ENCODE data around the gene AK5. TPM values are rescaled to one million over a fixed set of nuclear protein-coding genes. Genes with fewer than 3 reads are reported as not detected.

The AK5 gene
- total and polyA plus RNA-seq, 10 donors = 0.33 to 16.3 (median 1.2) TPM

GRCh38 chr1:77375990-77376389 lies 94.2 kb downstream of the AK5 start:
- Histone ChIP-seq H3K9me3 (no peaks in the 10 kb centered on the region), H3K36me3 (no peaks in the 10 kb centered on the region), H3K27ac (no peak overlapping the region), H3K4me3 (no peak overlapping the region), H3K4me1 (no peaks in the 10 kb centered on the region), H3K27me3 (replicated peaks in 1 of 7) (no peaks in the 10 kb centered on the region)
- no peak for DNase-seq
- intact Hi-C loops (cut with DNase I; ENCODE audit: low total_unique reads) = no loop called here
- no peak for TF ChIP-seq CTCF (IDR thresholded peaks at IDR 0.05 in 8 of 11, conservative IDR thresholded peaks at IDR 0.05 in 3 of 11)
- no peak for TF ChIP-seq POLR2A (IDR thresholded peaks at IDR 0.05)
- no peak for TF ChIP-seq POLR2AphosphoS5 (IDR thresholded peaks at IDR 0.05)
- WGBS, 5 donors = 64 to 77% (median 66%) methylated on average over 4 of the region's 4 CpGs

GRCh38 chr1:77378723-77379535 lies 97.1 kb downstream of the AK5 start:
- Histone ChIP-seq H3K27ac (no peak overlapping the region), H3K4me3 (no peak overlapping the region), H3K27me3 (replicated peaks in 1 of 7) (no peaks in the 10 kb centered on the region), H3K4me1 (no peaks in the 10 kb centered on the region), H3K9me3 (no peaks in the 10 kb centered on the region), H3K36me3 (no peaks in the 10 kb centered on the region)
- TF ChIP-seq CTCF (IDR thresholded peaks at IDR 0.05 in 8 of 11, conservative IDR thresholded peaks at IDR 0.05 in 3 of 11) (no peak), POLR2A (IDR thresholded peaks at IDR 0.05) (no peak), POLR2AphosphoS5 (IDR thresholded peaks at IDR 0.05) (no peak)
- 20 to 29% (median 21%) methylated on average over 6 of the region's 6 CpGs for WGBS, 5 donors
- intact Hi-C loops (cut with DNase I; ENCODE audit: low total_unique reads) = no loop called here
- DNase-seq = no peak

- Histone ChIP-seq H3K27ac (no peak overlapping the region), H3K4me1 (no peaks in the 10 kb centered on the region), H3K36me3 (no peaks in the 10 kb centered on the region), H3K27me3 (replicated peaks in 1 of 7) (no peaks in the 10 kb centered on the region), H3K4me3 (no peak overlapping the region), H3K9me3 (no peaks in the 10 kb centered on the region)
- TF ChIP-seq POLR2AphosphoS5 (IDR thresholded peaks at IDR 0.05) (no peak), CTCF (IDR thresholded peaks at IDR 0.05 in 8 of 11, conservative IDR thresholded peaks at IDR 0.05 in 3 of 11) (no peak), POLR2A (IDR thresholded peaks at IDR 0.05) (no peak)
- WGBS, 5 donors = 91 to 93% (median 92%) methylated on average over 3 of the region's 3 CpGs
- DNase-seq = no peak
- intact Hi-C loops (cut with DNase I; ENCODE audit: low total_unique reads) = no loop called here
These were observed 100.5 kb downstream of the AK5 start for GRCh38 chr1:77382366-77382765.

- no peaks in the 10 kb centered on the region for H3K9me3 ChIP-seq
- no peaks in the 10 kb centered on the region for H3K27me3 ChIP-seq (replicated peaks in 1 of 7)
- no peak overlapping the region for H3K4me3 ChIP-seq
- TF ChIP-seq CTCF (IDR thresholded peaks at IDR 0.05 in 8 of 11, conservative IDR thresholded peaks at IDR 0.05 in 3 of 11) (no peak), POLR2AphosphoS5 (IDR thresholded peaks at IDR 0.05) (no peak), POLR2A (IDR thresholded peaks at IDR 0.05) (no peak)
- no peak overlapping the region for H3K27ac ChIP-seq
- intact Hi-C loops (cut with DNase I; ENCODE audit: low total_unique reads) = no loop called here
- H3K36me3 ChIP-seq = no peaks in the 10 kb centered on the region
- H3K4me1 ChIP-seq = no peaks in the 10 kb centered on the region
- WGBS, 5 donors = 89 to 100% (median 93%) methylated on average over 1 of the region's 1 CpG
- DNase-seq = no peak
These were observed 101.4 kb downstream of the AK5 start for GRCh38 chr1:77383236-77383635.
